ENCODE measurements around the gene TSC1.
A peak's percentile ranks its signal among the peaks of the same experiment; 100 is the strongest.

Gene TSC1

GRCh38 chr9:132989014-132989310, 44.5 kb upstream of the TSC1 start:
- ChIA-PET CTCF (interaction anchor here (0.8 to 2.2 kb wide), 2 partner anchors 11 to 88 kb away, joined by 3 to 11 read pairs; partner anchors contain the start of gene GFI1B), POLR2A (no interaction called here)
- TF ChIP-seq CTCF (IDR thresholded peaks at IDR 0.05; ENCODE audit: control extremely low read depth, extremely low read depth, low read depth, missing control alignments): no peak
- DNase-seq (ENCODE audit: extremely low spot score): peak; percentile 10

- TF ChIP-seq CTCF (IDR thresholded peaks at IDR 0.05; ENCODE audit: control extremely low read depth, extremely low read depth, low read depth, missing control alignments): no peak
- no peak for DNase-seq (ENCODE audit: extremely low spot score)
- ChIA-PET POLR2A (no interaction called here), CTCF (interaction anchor here (0.8 to 2.2 kb wide), 2 partner anchors 10 to 87 kb away, joined by 3 to 11 read pairs; partner anchors contain the start of gene GFI1B)
Observed at GRCh38 chr9:132988244-132989013, 44.0 kb upstream of the TSC1 start.

GRCh38 chr9:132986640-132987620, 42.5 kb upstream of the TSC1 start:
- POLR2A ChIA-PET: no interaction called here
- no peak for DNase-seq (ENCODE audit: extremely low spot score)
- CTCF ChIA-PET: interaction anchor here (1.9 to 2.2 kb wide), 2 partner anchors 9 to 14 kb away, joined by 8 to 11 read pairs; partner anchors contain the start of gene GFI1B
- no peak for TF ChIP-seq CTCF (IDR thresholded peaks at IDR 0.05; ENCODE audit: control extremely low read depth, extremely low read depth, low read depth, missing control alignments)

- CTCF ChIA-PET: interaction anchor here (1.9 kb wide), 1 partner anchor 13 kb away, joined by 8 read pairs; no protein-coding TSS in a partner anchor
- POLR2A ChIA-PET: no interaction called here
- no peak for TF ChIP-seq CTCF (IDR thresholded peaks at IDR 0.05; ENCODE audit: control extremely low read depth, extremely low read depth, low read depth, missing control alignments)
- no peak for DNase-seq (ENCODE audit: extremely low spot score)
Observed at GRCh38 chr9:132986114-132986513, 41.7 kb upstream of the TSC1 start.

- POLR2A ChIA-PET: no interaction called here
- no peak for TF ChIP-seq CTCF (IDR thresholded peaks at IDR 0.05; ENCODE audit: control extremely low read depth, extremely low read depth, low read depth, missing control alignments)
- CTCF ChIA-PET: interaction anchor here (1.9 kb wide), 1 partner anchor 12 kb away, joined by 8 read pairs; no protein-coding TSS in a partner anchor
- DNase-seq (ENCODE audit: extremely low spot score): no peak
Observed at GRCh38 chr9:132985489-132985888, 41.1 kb upstream of the TSC1 start.

- peak; percentile 10 for DNase-seq (ENCODE audit: extremely low spot score)
- ChIA-PET CTCF (interaction anchor here (1.9 kb wide), 1 partner anchor 12 kb away, joined by 8 read pairs; no protein-coding TSS in a partner anchor), POLR2A (no interaction called here)
- TF ChIP-seq CTCF (IDR thresholded peaks at IDR 0.05; ENCODE audit: control extremely low read depth, extremely low read depth, low read depth, missing control alignments): no peak
Observed at GRCh38 chr9:132985071-132985350, 40.6 kb upstream of the TSC1 start.

All from GM10248 (cell line).